HS-5 (cell line): ENCODE data around the gene DAAM2.

Experiments used
- DNase-seq: peaks from one replicate; pipeline ENCODE4 v3.0.0-alpha.2; 2012; ENCODE audit warnings: low read depth

DAAM2 gene

DNA sequence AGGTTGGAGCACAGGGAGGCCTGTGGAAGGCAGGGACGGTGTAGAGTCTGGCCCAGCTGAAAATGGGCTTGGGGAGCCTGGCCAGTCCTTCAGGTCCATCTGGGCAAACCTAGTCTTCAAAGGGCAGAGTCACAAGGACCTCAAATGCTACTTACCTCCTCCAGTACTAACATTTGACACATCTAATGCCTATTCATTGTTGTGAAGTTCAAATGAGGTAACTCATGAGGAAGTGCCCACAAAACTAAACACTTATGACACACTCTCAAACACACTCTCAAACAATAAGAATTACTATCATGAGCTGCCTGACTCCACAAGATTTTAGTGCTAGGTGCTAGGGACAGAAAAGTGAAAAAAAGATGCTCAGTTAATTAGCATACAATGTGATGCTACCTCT is 27.1 kb downstream of the DAAM2 start:
- DNase-seq: no peak

DNA sequence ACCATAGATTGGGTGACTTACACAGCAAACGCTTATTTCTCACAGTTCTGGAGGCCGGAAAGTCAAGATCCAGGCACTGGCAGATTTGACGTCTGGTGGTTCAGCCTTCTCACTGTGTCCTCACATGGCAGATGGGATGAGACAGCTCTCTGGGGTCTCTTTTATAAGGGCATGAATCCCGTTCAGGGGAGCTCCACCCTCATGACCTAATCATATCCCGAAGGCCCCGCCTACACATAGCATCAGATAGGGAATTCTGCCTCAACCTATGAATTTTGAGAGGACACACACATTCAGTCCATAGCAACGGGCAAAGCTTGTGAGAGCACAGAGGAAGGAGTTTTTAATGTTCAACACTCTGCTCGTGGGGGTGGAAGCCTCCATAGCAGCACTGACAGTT is 27.5 kb downstream of the DAAM2 start:
- DNase-seq: no peak

DNA sequence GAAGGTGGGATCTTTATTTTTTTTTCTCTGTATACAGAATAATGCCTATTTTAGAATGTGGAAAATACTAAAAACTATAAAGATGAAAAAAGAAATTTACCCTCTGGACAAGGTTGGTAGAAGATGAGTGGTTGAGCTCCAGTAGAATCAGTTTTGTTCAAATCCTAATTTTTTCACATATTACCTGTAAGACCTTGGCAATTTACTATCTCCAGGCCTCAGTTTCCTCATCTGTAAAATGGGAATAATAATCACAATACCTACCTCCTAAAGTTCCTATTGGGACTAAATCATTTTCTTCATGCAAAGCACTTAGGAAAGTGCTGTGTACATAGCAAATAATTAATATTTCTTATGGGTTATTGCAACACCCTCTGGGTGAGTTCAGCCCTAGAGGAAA is 28.4 kb downstream of the DAAM2 start:
- no peak for DNase-seq

GRCh38 chr6:39821046-39821740 is 29.0 kb downstream of the DAAM2 start:
- no peak for DNase-seq

- DNase-seq: no peak
These were observed 29.8 kb downstream of the DAAM2 start for GRCh38 chr6:39821742-39822532.

DNA sequence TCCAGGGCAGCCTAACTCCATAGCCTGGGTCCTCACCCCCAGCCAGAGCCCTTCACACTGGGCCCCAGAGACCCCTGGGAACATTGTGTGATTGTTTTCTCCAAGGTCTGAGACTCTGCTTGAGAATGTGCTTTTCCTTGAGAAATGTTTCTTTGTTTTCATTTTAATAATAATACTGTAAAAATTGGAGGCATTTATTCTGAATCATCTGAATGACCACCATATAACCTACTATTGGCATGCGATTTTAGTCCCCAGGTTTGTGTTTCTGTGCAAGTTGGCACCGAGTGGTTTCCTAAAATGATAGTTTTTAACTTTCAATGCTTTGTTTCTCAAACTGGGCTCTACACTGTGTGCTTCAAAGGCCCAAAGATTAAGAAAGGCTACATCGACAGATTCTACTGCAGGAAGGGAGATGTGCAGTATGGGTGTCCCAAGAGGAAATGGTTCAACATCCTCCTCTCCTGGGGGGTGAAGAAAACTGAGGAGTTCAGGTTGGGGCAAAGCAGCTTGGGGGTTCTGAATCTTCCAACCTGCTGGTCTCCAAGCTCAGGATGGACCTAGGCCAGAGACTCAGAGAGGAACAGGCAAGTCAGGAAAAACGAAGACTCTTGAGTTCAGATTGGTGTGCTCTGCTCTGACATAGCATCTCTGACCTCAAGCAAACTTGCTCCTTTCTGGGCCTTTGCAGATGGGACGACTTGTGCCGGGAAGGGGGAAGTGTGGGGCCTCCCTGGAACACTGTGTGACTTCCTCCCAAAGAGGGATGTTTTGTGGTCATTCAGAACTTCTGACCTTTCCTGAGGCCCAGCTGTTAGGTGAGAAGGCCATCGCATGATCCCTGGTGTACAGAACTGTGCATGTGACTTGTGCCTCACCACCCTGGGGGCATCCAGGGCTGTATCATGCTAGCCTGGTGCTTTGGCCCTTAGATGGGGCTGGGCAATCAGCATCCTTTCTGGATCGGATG is 31.0 kb downstream of the DAAM2 start:
- no peak for DNase-seq

DNA sequence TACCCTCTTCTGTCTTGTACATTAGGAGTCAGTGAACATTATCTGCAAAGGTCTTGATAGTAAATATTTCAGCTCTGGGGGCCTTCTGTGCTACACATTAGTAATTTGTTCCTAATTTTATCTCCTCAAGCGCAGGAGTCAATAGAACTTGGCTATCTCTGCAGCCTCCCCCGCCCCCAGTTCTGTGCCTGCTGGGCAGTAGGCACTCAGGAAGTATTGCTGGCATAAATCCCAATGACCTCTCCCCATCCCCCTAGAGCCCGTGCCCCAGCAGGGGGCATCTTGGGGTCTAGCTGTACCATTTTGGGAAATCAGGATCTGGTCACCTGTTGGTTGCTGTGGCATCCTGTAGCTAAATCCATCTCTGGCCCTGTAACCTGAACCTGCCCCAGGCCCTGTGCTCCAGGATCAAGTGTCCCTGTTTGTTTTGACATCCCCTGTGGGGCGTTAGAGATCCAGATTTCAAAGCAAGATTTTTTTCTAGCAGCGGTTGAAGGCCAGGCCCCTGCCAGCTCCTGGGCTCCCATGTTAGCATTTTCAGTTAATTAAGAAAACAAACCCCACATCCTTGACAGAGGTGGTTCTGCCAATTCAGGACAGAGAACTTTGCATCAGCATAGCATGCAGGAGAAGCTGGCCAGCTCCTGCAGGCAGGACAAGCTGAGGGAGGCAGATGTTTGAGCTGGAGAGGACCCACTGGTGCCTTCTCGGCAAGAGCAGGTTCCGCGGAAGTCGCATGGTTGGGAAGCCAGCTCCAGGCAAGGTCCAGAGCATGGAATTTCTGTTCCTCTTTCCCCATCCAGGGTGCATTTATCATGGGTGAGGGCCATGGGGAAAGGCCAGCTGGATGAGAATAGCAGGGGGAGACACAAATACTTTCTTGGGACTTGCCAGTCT is 32.1 kb downstream of the DAAM2 start:
- DNase-seq: no peak

DNA sequence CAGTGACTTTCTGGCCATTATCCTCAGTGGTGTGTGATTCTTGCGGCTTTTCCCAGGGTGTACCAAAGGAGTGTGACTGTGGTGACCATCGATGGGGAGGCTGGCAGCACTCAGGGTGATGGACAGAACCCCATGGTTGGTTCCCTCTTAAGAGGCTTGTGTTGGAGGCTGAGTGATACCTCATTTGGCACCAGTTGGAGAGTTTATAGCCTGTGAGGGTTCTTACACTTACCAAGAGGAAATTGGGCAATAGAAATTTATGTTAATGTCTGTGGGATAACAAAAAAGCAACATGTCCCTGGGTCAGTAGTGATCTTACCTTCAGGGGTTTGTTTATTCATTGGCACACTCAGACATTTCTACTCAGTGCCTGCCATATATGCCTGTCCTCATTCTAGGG is 37.2 kb downstream of the DAAM2 start:
- DNase-seq: no peak

GRCh38 chr6:39830444-39830843 is 38.3 kb downstream of the DAAM2 start:
- no peak for DNase-seq

- no peak for DNase-seq
These were observed 39.5 kb downstream of the DAAM2 start for GRCh38 chr6:39831701-39832100.

- no peak for DNase-seq
These were observed 42.1 kb downstream of the DAAM2 start for GRCh38 chr6:39834278-39834677.

GRCh38 chr6:39834866-39835265 is 42.7 kb downstream of the DAAM2 start:
- no peak for DNase-seq

GRCh38 chr6:39835821-39836295 is 43.7 kb downstream of the DAAM2 start:
- DNase-seq: no peak

DNA sequence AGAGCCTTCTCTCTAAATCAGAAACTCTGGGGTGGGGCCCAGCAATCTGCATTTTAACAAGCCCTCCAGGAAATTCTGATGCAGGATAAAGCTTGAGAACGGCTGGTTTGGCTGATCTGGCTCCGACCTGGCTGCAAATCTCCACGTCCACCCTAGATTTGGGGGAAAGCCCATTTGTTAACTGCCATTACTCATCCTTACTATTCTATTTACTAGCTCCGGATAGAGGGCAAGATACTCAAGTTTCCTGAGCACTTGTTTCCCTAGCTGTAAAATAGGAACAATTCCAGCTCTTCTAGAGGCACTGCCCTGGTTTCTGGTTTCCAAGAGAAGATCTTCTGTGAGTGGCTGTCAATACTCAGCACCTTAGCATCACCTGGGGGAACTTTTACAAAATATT is 44.4 kb downstream of the DAAM2 start:
- no peak for DNase-seq

GRCh38 chr6:39839445-39839844 is 47.3 kb downstream of the DAAM2 start:
- no peak for DNase-seq

DNA sequence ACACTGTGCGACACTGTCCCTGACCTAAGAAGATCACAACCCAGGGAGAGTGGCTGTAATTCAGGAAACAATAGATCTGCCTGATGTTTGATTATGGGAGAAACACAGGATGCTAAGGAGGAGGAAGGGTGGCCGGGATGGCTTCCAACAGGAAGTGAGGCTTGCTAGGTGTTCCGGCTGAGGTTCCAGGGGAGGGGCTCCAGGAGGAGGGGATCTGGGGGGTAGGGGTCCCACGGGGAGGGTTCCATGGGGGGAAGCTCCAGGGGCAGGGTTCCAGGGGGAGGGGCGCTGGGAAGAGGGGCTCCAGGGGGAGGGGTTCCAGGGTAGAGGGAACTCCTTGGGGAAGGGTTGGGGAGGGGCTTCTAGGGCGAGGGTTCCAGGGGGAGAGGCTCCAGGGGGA is 48.6 kb downstream of the DAAM2 start:
- no peak for DNase-seq

GRCh38 chr6:39841291-39841690 is 49.1 kb downstream of the DAAM2 start:
- DNase-seq: no peak

DNA sequence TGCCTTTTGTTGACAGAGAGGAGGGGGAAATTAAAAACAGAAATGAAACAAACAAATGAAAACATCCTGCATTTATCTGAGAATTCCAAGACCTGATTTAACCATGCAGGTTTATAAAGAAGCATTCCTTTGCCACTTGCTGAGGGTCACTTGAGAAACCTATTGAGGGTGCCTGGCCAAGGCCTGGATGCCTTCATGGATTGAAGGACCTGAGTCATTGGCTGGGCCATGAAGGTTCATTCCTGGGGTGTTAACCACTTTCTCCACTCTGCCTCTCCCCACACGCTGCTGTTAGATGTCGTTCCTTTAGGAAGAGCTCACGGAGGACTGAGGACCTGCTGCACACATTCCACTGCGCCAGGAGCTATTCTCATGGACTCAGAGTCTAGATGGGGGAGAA is 49.7 kb downstream of the DAAM2 start:
- DNase-seq: no peak

DNA sequence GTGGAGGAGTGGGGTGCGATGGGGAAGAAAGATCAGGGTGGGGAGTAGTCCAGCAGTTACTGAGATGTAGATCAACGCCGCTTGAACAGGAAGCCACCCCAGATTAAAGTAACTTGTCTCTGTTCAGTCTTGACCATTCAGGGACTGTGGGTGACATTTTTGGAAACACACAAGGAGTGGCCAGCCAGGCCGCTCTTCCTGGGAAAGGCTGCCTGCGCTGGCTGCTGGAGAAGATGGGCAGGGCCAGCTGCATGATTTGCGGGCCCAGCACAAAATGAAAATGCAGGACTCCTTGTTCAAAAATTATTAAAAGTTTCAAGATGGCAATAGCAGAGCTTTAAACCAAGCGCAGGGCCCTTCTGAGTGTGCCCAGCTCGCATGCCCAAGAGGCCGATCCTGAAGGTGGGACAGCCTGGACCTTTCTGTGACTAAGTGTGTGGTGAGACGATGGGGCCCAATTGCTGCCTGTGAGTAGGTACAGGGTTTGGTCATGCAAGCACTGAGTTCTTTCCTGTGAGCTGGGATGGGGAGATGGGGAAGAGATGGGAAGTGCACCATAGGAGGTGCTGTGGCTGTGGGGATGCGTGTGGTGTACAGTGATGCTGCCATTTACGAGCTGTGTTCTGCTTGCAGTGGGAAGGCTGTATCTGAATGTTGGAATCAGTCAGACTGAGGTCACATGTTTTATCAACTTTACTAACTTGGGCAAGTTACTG is 51.3 kb downstream of the DAAM2 start:
- no peak for DNase-seq

DNA sequence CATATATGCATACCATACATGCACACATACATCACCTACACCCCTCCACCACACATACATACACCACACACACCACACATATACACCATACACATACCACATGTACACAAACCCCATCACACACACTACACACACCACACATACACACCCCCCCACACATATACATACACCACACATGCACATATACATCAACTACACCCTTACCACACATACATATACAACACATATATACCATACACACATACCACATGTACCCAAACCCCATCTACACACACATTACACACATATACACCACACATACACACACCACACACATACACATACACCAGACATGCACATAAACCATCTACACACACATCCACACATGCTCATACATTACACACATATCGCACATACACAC is 52.7 kb downstream of the DAAM2 start:
- no peak for DNase-seq

DNA sequence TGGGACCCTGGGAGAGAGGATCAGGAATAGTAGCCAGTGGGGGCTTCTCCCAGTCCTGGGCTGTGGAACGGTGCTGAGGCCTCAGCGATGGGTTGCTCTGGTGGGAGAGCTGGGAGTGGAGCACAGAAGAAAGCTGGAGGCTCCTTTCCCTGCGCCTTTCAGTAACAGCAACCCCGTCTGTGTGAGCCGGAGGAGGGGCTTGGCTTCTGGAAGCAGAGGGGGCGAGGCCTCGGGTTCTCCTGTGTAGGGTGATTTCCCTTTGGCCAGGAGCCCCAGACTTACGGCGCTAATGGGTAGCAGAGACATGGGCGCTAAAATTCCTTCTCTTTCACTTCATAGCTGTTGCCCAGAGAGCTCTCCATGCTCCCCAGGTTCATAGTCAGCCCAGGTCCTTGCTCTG is 55.0 kb downstream of the DAAM2 start:
- no peak for DNase-seq
